ENCODE measurements around the gene KRTAP5-9.
"Not testable (repeated sequence)": the region's sequence is repeated elsewhere in the genome, so short reads cannot be mapped to it uniquely, and the experiment has no call there.

The KRTAP5-9 gene

DNA sequence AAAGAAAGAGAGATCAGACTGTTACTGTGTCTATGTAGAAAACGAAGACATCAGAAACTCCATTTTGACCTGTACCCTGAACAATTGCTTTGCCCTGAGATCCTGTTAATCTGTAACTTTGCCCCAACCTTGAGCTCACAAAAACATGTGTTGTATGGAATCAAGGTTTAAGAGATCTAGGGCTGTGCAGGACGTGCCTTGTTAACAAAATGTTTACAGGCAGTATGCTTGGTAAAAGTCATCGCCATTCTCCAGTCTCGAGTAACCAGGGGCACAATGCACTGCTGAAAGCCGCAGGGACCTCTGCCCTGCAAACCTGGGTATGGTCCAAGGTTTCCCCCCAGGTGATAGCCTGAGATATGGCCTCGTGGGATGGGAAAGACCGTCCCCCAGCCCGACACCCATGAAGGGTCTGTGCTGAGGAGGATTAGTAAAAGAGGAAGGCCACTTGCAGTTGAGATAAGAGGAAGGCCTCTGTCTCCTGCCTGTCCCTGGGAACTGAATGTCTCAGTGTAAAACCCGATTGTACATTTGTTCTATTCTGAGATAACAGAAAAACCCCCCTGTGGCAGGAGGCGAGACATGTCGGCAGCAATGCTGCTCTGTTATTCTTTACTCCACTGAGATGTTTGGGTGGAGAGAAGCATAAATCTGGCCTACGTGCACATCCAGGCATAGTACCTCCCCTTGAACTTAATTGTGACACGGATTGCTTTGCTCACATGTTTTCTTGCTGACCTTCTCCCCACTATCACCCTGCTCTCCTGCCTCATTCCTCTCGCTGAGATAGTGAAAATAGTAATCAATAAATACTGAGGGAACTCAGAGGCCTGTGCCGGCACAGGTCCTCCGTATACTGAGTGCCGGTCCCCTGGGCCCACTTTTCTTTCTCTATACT, 13.3 kb upstream of the KRTAP5-9 start:
- DNase-seq (ENCODE audit: low read depth in 3 of 3) = not testable (repeated sequence)

DNA sequence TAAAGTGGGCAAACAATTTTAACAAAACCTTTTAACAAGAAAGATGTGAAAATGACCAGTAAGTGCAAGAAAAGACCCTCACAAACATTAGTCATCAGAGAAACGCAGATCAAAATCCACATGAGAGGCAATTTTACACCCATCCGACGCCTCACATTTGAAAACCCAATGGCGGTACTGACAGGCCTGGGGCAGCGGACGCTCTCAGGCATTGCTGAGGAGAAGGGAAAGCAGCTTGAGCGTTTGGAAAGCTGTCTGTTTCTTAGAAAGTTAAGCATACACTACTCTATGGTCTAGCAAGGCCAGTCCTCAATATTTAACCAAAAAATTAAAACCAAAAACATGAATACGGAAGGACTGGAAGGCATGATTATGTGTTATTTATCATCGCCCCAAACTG, 12.4 kb upstream of the KRTAP5-9 start:
- no peak for DNase-seq (ENCODE audit: low read depth in 3 of 3)

DNA sequence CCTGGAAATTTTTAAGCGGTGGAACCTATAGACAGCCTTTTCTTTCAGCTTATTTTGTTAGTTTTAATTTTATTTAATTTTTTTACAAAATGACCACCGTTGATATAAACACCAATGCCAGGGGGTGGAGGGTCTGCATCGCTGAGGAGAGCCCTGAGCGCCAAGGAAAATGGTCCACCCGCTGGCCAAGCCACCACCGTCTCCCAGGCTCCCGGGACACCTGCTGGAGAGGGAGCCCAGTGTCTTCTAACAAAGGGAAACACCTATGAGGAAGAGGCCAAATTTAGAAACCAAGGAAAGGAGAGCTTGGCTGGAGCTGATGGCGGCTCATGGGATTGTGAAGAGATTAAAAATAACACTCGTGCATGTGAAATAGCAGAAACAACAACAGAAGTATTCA, 10.7 kb upstream of the KRTAP5-9 start:
- no peak for DNase-seq (ENCODE audit: low read depth in 3 of 3)

DNA sequence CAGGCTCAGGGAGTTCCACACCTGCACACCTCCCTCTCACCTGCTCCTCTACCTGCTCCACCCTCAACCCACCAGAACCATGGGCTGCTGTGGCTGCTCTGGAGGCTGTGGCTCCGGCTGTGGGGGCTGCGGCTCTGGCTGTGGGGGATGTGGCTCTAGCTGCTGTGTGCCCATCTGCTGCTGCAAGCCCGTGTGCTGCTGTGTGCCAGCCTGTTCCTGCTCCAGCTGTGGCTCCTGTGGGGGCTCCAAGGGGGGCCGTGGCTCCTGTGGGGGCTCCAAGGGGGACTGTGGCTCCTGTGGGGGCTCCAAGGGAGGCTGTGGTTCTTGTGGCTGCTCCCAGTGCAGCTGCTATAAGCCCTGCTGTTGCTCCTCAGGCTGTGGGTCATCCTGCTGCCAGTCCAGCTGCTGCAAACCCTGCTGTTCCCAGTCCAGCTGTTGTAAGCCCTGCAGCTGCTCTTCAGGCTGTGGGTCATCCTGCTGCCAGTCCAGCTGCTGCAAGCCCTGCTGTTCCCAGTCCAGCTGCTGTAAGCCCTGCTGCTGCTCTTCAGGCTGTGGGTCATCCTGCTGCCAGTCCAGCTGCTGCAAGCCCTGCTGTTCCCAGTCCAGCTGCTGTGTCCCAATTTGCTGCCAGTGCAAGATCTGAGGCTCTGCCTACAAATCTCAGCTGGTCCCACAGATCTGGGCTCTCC, 10.1 kb upstream of the KRTAP5-9 start, which contains the start of gene KRTAP5-8:
Gene KRTAP5-8 (plus strand): TSS at position 49 of the 689 bp plus-strand sequence. CDS start 31 bp downstream, at position 80.
- DNase-seq (ENCODE audit: low read depth in 3 of 3) = not testable (repeated sequence)

DNA sequence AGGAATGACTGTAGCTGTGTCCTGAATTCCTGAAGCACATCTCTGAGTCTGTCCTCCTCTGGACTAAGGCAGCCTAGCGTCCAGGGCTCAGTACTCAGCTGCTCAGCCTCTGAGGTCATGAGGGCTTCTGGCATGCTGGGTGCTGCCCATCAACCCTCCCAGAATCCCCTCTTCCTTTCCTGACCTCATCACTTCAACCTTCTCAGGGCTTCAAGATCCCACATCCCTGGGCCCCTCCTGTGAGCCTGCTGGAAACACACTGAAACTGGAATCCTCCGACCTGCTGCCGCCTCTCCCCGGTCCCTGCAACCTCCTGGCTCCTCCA, 9.6 kb upstream of the KRTAP5-9 start:
- DNase-seq (ENCODE audit: low read depth in 3 of 3) = no peak

DNA sequence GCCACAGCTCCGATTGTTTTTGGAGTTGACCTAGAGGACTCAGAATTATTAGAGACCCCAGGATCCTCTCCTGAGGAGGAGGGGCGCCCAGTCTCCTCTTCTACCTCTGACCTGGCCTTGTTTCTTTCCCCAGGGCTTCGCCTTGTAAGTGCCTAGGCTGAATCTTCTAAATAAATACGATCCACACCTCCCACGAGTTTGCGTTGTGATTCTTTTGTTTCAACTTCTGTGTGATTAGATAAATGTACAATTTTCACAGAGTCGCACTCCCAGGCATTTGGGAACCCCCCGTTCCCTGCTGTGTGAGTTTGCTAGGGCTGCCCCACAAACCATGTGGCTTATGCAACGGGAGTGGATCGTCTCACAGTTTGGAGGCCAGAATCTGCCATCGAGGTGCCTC, 9.2 kb upstream of the KRTAP5-9 start:
- no peak for DNase-seq (ENCODE audit: low read depth in 3 of 3)

DNA sequence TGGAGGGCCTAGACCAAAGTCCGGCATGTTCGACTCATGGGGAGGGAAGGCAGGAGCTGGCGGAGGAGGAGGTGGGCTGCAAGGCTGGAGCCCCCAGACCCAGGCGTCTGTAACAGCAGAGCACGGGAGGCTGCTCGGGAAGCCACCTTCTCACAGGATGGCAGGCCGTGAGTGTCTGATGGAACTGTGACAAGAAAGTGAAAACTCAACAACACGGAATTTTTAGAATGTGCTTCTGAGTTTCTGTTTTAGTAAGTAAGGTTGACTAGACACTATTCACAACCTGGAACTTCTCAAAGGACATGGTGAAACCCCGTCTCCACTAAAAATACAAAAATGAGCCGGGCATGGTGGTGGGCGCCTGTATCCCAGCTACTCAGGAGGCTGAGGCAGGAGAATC, 8.2 kb upstream of the KRTAP5-9 start:
- DNase-seq (ENCODE audit: low read depth in 3 of 3) = not testable (repeated sequence)

DNA sequence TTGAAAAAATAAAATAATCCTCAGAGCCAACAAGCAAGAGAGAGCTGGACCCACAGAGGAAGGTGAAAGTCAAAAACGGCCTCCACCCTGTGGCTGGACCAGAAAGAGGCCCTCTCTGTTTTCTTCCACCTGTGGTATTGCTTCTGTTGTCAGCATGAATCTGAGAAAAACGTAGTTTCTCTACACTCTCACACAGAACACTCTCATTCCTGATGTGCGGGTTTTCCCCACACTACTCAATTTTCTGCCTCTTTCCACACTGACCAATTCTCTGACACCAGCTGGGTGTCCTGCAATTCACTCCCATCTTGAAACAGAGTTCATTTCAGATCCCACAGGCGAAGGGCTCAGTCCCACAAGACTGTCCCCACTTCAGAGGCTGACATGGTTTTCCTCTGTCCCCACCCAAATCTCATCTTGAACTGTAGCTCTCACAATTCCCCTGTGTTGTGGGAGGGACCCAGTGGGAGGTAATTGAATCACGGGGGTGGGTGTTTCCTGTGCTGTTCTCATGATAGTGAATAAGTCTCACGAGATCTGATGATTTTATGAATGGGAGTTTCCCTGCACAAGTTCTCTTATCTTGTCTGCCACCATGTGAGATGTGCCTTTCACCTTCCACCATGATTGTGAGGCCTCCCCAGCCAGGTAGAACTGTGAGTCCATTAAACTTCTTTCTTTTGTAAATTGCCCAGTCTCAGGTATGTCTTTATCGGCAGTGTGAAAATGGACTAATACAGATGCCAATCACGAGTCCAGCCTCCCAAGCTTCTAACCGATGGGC, 7.5 kb upstream of the KRTAP5-9 start:
- DNase-seq (ENCODE audit: low read depth in 3 of 3) = not testable (repeated sequence)

DNA sequence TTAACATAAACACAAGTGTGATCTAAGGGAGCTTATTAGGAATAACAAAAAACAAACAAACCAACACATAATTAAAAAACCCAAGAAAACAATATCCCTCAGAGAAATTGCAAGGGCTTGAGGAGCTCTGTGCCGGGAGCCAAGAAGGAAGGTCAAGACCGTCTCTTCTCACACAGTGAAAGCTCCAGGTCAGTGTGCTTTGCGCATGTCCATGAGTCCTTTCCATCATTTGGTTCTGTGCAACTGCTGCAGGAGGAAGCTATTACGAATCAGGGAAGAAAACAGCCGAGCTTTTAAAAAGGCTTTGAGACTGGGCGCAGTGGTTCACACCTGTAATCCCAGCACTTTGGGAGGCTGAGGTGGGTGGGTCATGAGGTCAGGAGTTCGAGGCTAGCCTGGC, 5.8 kb upstream of the KRTAP5-9 start:
- DNase-seq (ENCODE audit: low read depth in 3 of 3) = no peak

DNA sequence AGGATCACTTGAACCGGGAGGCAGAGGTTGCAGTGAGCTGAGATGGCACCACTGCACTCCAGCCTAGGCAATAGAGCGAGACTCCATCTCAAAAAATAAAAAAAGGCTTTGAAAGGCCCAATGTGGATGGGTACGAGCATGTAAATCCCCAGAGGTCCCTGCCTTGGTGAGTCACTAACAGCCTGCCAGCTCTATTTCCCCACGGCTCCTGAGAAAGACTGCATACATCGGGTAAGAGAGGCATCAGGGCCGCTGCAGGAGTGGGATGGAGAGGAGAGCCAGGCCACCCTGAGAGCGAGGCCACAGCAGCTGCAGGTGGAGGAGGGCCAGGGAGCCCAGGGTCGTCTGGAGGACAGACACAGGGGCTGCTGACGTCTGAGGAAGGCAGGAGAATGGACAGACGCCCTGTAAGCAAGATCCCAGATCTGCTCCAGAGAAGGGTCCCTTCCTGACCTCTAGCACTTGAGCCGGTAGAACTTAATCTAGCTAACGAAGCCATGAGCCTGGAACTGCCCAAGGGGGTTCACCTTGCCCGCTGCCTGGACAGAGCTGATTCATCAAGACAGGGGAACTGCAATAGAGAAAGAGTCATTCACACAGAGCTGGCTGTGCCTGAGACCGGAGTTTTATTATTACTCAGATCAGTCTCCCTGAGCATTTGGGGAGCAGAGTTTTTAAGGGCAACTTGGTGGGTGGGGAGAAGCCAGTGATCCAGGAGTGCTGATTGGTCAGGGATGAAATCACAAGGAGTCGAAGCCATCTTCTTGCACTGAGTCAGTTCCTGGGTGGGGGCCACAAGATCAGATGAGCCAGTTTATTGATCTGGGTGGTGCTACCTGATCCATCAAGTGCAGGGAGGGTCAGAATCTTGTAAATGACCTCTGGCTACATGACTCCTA, 5.1 kb upstream of the KRTAP5-9 start:
- DNase-seq (ENCODE audit: low read depth in 3 of 3) = no peak

DNA sequence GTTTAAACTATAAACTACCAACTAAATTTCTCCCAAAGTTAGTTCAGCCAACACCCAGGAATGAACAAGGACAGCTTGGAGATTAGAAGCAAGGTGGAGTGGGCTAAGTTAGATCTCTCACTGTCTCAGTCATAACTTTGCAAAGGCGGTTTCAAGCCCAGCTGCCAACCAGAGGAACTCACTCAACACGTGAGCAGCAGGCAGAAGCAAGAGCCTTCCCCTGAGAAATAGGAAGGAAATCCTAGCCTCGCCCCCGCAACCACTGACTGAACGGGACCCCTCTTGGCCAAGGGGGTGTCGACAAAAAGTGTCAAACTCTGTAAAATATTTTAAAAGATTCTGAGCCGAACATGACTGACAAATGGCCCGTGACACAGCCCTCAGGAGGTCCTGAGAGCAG, 4.4 kb upstream of the KRTAP5-9 start:
- no peak for DNase-seq (ENCODE audit: low read depth in 3 of 3)

DNA sequence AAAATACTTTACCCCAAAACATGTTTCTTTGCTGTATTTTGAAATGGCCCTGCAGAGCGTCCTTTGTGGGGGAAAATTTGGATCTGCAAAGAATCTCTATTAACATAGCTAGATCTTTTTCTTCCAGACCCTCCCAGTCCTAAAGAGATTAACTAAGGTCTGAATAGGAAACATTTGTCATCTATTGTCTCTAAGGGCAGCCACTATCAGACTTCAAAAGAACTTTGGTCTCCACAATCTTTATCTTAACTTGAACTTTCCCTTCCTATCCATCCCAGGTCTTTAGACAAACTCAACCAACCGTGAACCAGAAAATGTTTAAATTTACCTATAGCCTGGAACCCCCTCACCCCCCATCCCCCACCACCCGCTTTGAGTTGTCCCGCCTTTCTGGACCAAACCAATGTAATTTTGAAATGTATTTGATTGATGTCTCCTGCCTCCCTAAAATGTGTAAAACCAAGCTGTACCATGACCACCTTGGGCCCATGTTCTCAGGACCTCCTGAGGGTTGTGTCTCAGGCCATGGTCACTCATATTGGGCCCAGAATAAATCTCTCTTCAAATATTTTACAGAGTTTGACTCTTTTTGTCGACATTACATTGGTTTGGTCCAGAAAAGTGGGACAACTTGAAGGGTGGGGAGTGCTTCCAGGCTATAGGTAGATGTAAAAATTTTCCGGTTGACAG, 3.5 kb upstream of the KRTAP5-9 start:
- no peak for DNase-seq (ENCODE audit: low read depth in 3 of 3)

DNA sequence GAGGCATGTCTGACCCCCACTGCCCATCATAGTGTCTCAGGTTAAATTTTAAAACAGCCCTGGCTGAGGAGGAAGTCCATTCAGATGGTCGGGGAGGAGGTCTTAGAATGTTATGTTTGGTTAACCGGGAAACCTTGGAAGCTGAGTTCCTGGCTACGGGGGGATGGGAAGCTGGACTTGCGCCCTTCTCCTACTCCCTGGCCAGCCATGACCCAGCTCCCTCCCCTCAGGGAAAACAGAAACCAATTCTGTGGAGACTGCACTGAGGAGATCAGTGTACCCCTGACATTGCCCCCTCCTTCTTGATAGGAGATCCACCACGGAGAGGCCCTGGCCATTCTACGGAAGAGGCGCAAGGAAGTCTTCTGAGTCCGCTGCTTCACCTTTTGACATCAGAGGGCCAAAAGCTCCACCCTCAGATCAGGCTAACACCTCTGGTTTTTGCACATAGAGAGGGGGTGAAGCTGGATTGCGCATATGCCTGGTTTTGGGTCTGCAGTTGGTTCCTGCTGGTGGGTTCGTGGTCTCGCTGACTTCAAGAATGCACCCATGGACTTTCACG, 2.7 kb upstream of the KRTAP5-9 start:
- DNase-seq (ENCODE audit: low read depth in 3 of 3) = no peak

DNA sequence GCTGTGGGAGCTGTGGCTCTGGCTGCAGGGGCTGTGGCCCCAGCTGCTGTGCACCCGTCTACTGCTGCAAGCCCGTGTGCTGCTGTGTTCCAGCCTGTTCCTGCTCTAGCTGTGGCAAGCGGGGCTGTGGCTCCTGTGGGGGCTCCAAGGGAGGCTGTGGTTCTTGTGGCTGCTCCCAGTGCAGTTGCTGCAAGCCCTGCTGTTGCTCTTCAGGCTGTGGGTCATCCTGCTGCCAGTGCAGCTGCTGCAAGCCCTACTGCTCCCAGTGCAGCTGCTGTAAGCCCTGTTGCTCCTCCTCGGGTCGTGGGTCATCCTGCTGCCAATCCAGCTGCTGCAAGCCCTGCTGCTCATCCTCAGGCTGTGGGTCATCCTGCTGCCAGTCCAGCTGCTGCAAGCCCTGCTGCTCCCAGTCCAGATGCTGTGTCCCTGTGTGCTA, 514 bp downstream of the KRTAP5-9 start:
- no peak for DNase-seq (ENCODE audit: low read depth in 3 of 3)

DNA sequence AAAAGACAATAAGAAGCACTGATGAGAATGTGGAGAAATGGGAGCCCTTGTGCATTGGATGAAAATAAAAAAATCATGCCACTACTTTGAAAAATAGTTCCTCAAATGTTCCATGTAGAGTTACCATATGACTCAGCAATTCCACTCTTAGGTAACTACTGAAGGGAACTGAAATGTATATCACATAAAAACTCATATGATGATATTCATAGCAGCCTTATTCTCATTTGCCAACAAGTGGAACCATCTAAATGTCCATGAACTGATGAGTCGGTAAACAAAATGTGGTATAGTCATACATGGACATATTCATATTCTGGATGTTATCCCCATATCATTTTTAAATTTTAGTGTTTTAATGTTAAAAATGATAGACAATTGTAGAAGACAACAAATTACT, 3.5 kb downstream of the KRTAP5-9 start:
- DNase-seq (ENCODE audit: low read depth in 3 of 3) = no peak

DNA sequence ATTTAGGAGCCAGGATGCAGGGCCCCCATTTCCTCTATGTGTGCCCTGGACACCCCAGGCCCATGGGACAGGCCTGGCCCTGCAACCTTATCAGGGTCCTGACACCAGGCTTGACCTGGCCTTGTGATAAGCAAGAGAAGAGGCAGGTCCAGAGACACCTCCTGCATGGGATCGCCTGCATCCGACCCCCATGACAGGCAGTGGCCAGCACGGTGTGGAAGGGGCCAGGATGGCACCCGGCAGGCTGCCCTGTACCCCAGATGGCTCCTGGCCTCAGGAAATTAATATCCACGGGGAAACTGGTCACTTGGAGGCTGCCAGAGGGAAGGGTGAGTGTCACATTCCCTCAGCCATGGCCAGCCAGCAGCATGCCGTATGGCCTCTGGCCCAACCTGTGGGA, 6.8 kb downstream of the KRTAP5-9 start:
- DNase-seq (ENCODE audit: low read depth in 3 of 3) = no peak

DNA sequence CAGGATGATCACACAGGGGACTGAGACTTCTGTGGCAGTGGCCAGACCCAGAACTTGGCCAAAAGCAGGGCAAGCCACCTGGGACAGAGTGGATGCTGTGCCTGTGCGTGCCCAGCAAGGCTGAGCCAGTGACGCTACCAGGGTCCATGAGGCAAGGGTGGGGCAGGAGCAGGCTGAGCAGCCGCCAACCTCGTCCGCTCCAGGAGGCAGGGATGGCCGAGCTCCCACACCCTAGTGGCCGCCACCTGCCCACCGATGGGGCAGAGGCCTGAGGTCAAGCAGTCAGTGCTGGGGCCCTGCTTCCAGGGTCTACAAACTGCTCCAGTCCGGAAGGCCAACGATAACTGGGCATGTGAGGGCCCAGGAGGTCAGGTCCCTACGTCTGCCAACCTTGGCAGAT, 7.3 kb downstream of the KRTAP5-9 start:
- no peak for DNase-seq (ENCODE audit: low read depth in 3 of 3)

DNA sequence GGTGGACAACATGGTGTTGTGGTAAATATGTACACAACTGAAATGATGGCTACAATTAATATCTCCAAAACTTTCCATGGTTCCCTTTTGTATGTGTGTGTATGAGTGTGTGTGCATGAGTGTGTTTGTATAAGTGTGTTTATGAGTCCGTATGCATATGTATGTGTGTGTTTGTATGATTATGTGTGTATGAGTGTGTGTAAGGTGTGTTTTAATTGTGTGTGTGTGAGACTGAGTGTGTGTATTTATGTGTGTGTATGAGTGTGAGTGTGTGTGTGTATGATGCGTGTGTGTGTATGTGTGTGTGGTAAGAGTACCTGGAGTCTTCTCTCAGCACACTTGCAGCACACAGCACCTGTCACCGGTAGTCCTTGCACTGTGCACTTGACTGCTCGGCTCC, 7.8 kb downstream of the KRTAP5-9 start:
- no peak for DNase-seq (ENCODE audit: low read depth in 3 of 3)

DNA sequence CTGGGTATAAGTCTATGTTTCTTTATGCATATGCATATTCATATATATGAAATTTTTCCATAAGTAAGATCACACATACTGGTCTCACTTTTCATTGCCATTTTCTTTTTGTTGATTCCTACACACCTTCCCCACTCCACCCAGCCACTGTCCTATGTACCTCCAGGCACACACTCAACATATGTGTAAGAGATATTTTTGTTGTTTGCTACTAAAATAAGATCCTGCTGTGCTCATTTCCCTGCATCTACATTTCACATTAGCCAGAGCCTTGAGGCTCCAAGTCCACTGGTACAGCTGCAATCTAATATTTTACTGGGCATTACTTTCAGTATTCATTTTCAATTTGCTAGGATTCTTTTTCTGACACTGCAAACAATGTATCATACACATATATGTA, 9.0 kb downstream of the KRTAP5-9 start:
- no peak for DNase-seq (ENCODE audit: low read depth in 3 of 3)

DNA sequence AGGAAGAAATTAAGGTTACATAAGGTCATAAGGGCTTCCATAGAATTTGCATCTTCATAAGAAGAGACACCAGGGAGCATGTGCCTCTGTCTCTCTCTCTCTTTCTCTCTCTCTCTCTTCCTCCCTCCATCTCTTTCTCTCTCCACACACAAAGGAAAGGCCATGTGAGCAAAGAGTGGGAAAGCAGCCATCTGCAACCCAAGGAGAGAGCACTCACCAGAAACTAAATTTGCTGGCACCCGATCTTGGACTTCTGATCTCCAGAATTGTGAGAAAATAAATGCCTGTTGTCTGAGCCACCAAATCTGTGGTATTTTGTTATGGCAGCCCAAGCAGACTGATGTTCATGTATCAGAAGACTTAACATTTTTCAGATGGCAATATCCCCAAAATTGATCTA, 10.8 kb downstream of the KRTAP5-9 start:
- no peak for DNase-seq (ENCODE audit: low read depth in 3 of 3)

All from stimulated activated CD4-positive, alpha-beta T cell treated with anti-CD3 and anti-CD28 coated beads, TNF-alpha, amount 100 ng/mL, for 24 hours (primary cell).